Measurements from ENCODE around the gene BORCS5. TPM values are rescaled to one million over a fixed set of nuclear protein-coding genes. Genes with fewer than 3 reads are reported as not detected.
A peak's percentile ranks its signal among the peaks of the same experiment; 100 is the strongest.

The BORCS5 gene
- total RNA-seq, 1 experiment from 2014 or later: 25.7 TPM

DNA sequence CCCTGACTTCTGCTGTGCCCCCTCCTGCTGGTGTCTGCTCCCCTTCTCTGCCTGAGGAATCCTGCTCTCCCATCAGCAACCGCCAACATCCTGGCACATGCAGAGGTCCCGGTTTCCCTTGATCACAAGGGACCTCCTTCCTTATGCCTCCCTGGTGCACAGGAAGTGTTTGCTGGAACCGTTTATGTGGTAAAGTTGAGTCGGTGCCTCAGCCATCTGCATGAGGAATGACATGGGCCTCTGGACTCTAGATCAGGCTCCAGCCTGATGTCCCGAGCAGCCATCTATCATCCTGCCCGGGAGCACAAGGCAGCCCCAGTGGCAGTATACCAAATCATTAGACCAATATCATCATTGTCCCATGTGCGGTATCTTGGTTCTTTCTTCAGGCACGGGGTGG lies 90.4 kb downstream of the BORCS5 start:
- Mint-ChIP-seq H3K27me3 (ENCODE audit: insufficient read depth, unreplicated experiment) (no peaks in the 10 kb centered on the region), H3K36me3 (ENCODE audit: insufficient read depth, unreplicated experiment) (peaks cover 8% of the 10 kb centered on the region), H3K9me3 (ENCODE audit: unreplicated experiment) (no peaks in the 10 kb centered on the region), H3K27ac (ENCODE audit: unreplicated experiment) (no peak overlapping the region), H3K4me3 (ENCODE audit: unreplicated experiment) (no peak overlapping the region), H3K4me1 (ENCODE audit: low read depth, unreplicated experiment) (peaks cover 33% of the 10 kb centered on the region)
- CTCF ChIA-PET: interaction anchor here (1.0 kb wide), 1 partner anchor 70 kb away, joined by 3 read pairs; no protein-coding TSS in a partner anchor
- Histone ChIP-seq H3K4me1 (peaks cover 31% of the 10 kb centered on the region), H3K36me3 (ENCODE audit: control insufficient read depth, insufficient read depth, low read length) (no peaks in the 10 kb centered on the region), H3K27me3 (replicated peaks; ENCODE audit: control insufficient read depth, insufficient read depth, low read length) (no peaks in the 10 kb centered on the region), H3K9me3 (no peaks in the 10 kb centered on the region), H3K4me3 (ENCODE audit: low read depth, low read length) (no peak overlapping the region)
- POLR2A ChIA-PET: no interaction called here
- TF ChIP-seq, protein P1, sequence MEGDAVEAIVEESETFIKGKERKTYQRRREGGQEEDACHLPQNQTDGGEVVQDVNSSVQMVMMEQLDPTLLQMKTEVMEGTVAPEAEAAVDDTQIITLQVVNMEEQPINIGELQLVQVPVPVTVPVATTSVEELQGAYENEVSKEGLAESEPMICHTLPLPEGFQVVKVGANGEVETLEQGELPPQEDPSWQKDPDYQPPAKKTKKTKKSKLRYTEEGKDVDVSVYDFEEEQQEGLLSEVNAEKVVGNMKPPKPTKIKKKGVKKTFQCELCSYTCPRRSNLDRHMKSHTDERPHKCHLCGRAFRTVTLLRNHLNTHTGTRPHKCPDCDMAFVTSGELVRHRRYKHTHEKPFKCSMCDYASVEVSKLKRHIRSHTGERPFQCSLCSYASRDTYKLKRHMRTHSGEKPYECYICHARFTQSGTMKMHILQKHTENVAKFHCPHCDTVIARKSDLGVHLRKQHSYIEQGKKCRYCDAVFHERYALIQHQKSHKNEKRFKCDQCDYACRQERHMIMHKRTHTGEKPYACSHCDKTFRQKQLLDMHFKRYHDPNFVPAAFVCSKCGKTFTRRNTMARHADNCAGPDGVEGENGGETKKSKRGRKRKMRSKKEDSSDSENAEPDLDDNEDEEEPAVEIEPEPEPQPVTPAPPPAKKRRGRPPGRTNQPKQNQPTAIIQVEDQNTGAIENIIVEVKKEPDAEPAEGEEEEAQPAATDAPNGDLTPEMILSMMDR (IDR thresholded peaks at IDR 0.05; ENCODE audit: insufficient read depth in 1 of 2, low read depth in 1 of 2, low read length in 1 of 2, severe bottlenecking in 1 of 2, unreplicated experiment in 1 of 2): no peak
- intact Hi-C loops (cut with micrococcal nuclease; ENCODE audit: unreplicated experiment): no loop called here
- DNase-seq: no peak
- no TSS peak for BruUV-seq (replicated peaks)

DNA sequence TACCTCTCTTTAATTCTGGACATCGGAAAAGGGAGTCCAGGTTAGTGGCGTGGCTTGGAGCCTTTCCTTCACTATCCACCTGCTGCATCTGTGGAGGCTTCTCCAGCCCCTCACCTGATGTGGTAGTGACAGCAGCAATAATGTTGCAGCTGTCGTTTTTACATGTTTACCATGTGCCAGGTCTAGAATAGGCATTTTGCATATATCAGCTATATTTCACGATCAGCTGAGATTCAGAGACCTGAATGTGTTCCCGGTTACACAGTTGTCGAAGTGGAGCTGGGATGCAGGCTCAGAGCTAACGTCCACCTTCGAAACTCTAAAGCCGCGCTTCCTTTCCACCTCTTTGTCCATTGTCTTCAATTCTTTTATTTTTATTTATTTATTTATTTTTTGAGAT lies 91.0 kb downstream of the BORCS5 start:
- H3K9me3 ChIP-seq: no peaks in the 10 kb centered on the region
- no peaks in the 10 kb centered on the region for H3K36me3 ChIP-seq (ENCODE audit: control insufficient read depth, insufficient read depth, low read length)
- no peak overlapping the region for H3K4me3 Mint-ChIP-seq (ENCODE audit: unreplicated experiment)
- no peaks in the 10 kb centered on the region for H3K9me3 Mint-ChIP-seq (ENCODE audit: unreplicated experiment)
- intact Hi-C loops (cut with micrococcal nuclease; ENCODE audit: unreplicated experiment): no loop called here
- no peak overlapping the region for H3K4me3 ChIP-seq (ENCODE audit: low read depth, low read length)
- no peaks in the 10 kb centered on the region for H3K27me3 Mint-ChIP-seq (ENCODE audit: insufficient read depth, unreplicated experiment)
- ChIA-PET CTCF (interaction anchor here (1.0 kb wide), 1 partner anchor 71 kb away, joined by 3 read pairs; no protein-coding TSS in a partner anchor), POLR2A (no interaction called here)
- peaks cover 25% of the 10 kb centered on the region for H3K4me1 ChIP-seq
- peaks cover 27% of the 10 kb centered on the region for H3K4me1 Mint-ChIP-seq (ENCODE audit: low read depth, unreplicated experiment)
- BruUV-seq (replicated peaks): no TSS peak
- peaks cover 8% of the 10 kb centered on the region for H3K36me3 Mint-ChIP-seq (ENCODE audit: insufficient read depth, unreplicated experiment)
- no peaks in the 10 kb centered on the region for H3K27me3 ChIP-seq (replicated peaks; ENCODE audit: control insufficient read depth, insufficient read depth, low read length)
- H3K27ac Mint-ChIP-seq (ENCODE audit: unreplicated experiment): no peak overlapping the region
- no peak for DNase-seq
- TF ChIP-seq, protein P1 (IDR thresholded peaks at IDR 0.05; ENCODE audit: insufficient read depth in 1 of 2, low read depth in 1 of 2, low read length in 1 of 2, severe bottlenecking in 1 of 2, unreplicated experiment in 1 of 2): no peak

DNA sequence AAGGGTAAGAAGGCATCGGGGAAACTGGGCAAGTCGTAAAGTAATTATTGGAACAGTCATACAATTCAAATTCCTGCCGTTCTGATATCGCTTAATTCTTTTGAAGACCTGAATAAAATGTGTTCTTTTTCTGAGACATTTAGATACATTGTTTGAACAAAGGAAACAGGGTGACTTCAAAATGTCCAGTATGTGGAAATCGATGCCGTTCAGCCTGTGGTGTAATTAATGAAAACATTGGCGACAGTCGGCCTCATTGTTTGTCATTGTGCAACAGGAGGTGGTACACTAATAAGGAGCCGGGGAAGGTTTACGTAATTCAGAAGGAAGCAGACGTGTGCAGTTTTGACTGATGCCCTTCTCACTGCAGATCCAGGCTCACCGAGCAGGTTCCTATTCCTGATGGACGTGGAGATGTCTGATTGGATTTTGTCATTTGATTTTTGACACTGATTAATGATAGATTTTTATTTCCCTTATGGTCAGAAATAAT lies 92.7 kb downstream of the BORCS5 start:
- H3K27ac Mint-ChIP-seq (ENCODE audit: unreplicated experiment): peak overlapping the region; percentile 34

More for the DNA sequence above, 92.7 kb downstream of the BORCS5 start:
- no TSS peak for BruUV-seq (replicated peaks)
- CTCF ChIA-PET: no interaction called here
- no peak overlapping the region for H3K4me3 ChIP-seq (ENCODE audit: low read depth, low read length)
- H3K27me3 Mint-ChIP-seq (ENCODE audit: insufficient read depth, unreplicated experiment): no peaks in the 10 kb centered on the region
- no peaks in the 10 kb centered on the region for H3K27me3 ChIP-seq (replicated peaks; ENCODE audit: control insufficient read depth, insufficient read depth, low read length)
- H3K36me3 Mint-ChIP-seq (ENCODE audit: insufficient read depth, unreplicated experiment): peaks cover 8% of the 10 kb centered on the region
- H3K4me3 Mint-ChIP-seq (ENCODE audit: unreplicated experiment): no peak overlapping the region
- peak; percentile 67 to 69 for DNase-seq
- H3K4me1 ChIP-seq: peaks cover 25% of the 10 kb centered on the region
- H3K9me3 Mint-ChIP-seq (ENCODE audit: unreplicated experiment): no peaks in the 10 kb centered on the region
- POLR2A ChIA-PET: interaction anchor here (1.2 kb wide), 1 partner anchor 46 kb away, joined by 3 read pairs; no protein-coding TSS in a partner anchor
- no peaks in the 10 kb centered on the region for H3K9me3 ChIP-seq
- TF ChIP-seq, protein P1 (IDR thresholded peaks at IDR 0.05; ENCODE audit: insufficient read depth in 1 of 2, low read depth in 1 of 2, low read length in 1 of 2, severe bottlenecking in 1 of 2, unreplicated experiment in 1 of 2): no peak
- no peaks in the 10 kb centered on the region for H3K36me3 ChIP-seq (ENCODE audit: control insufficient read depth, insufficient read depth, low read length)
- H3K4me1 Mint-ChIP-seq (ENCODE audit: low read depth, unreplicated experiment): peaks cover 26% of the 10 kb centered on the region
- intact Hi-C loops (cut with micrococcal nuclease; ENCODE audit: unreplicated experiment): loop anchor here (2.0 to 5.0 kb wide), 2 partner anchors 73 to 113 kb away; partner anchors contain the start of gene DUSP16

All from Caco-2 (cell line).